Ovary (tissue), 9 donors: ENCODE data around the gene AQP5. TPM values are rescaled to one million over a fixed set of nuclear protein-coding genes. Genes with fewer than 3 reads are reported as not detected.

Experiments used
- DNase-seq, 5 donors: peaks; one replicate each; pipeline ENCODE4 v3.0.0-alpha.2; 2019 to 2020
- H3K27ac ChIP-seq, 2 donors: fragments of 200-600 bp; one replicate each; pipeline versions ENCODE4 v1.5.1 to v1.8.0; 2019 to 2022
- H3K27me3 ChIP-seq: fragments of 200-600 bp; one replicate; pipeline ENCODE4 v1.8.0; 2022
- H3K36me3 ChIP-seq: fragments of 200-600 bp; sonication (generic); one replicate; pipeline ENCODE4 v1.5.1; 2019
- H3K4me1 ChIP-seq: one replicate; pipeline ENCODE4 v1.8.1; 2013; ENCODE audit warnings: mild to moderate bottlenecking, moderate library complexity; ENCODE audit not compliant: insufficient read depth
- H3K4me3 ChIP-seq: fragments of 200-600 bp; sonication (generic); one replicate; pipeline ENCODE4 v1.5.1; 2017
- H3K9me3 ChIP-seq, 2 donors: fragments of 200-600 bp in 1 of 2; sonication (generic) in 1 of 2; one replicate each; pipeline versions ENCODE4 v1.5.1 to v1.8.1; 2013 to 2019; ENCODE audit warnings: mild to moderate bottlenecking in 1 of 2, moderate library complexity in 1 of 2
- CTCF ChIP-seq, 3 donors: fragments of 450-650 bp in 2 of 3; fragments of 200-600 bp in 1 of 3; IDR thresholded peaks; one replicate each; pipeline versions ENCODE4 v1.5.1 to v1.8.0; 2016 to 2022; ENCODE audit warnings: antibody characterized with exemption in 3 of 3, mild to moderate bottlenecking in 1 of 3
- EP300 ChIP-seq: sonication (generic); formaldehyde crosslinking; IDR thresholded peaks from one replicate; pipeline ENCODE4 v1.6.1; 2017; ENCODE audit warnings: antibody characterized with exemption
- POLR2A ChIP-seq: fragments of 450-650 bp; IDR thresholded peaks from one replicate; pipeline ENCODE4 v1.6.1; 2017; ENCODE audit warnings: antibody characterized with exemption, mild to moderate bottlenecking, moderate library complexity
- WGBS, 3 donors: extraction: QIAGEN DNeasy Blood & Tissue Kit in 1 of 3; methylation state at CpG; one replicate each; pipeline versions ENCODE4 v1.1.5 to v1.1.7; 2013 to 2017; 5-methylcytosine and 5-hydroxymethylcytosine counted together
- intact Hi-C, 4 donors: fragments of 100-400 bp; cut with DNase I; formaldehyde crosslinking; loops; one replicate each; pipeline versions ENCODE4 v1.11.0 to v1.15.1; 2022 to 2023
- polyA plus RNA-seq, 2 donors: library from polyadenylated mRNA; stranded (reverse); fragments of 200-250 nt in 1 of 2; fragments of 350-450 nt in 1 of 2; fragmentation: Illumina TruSeq in 1 of 2; extraction: RNeasy Lipid Tissue Mini Kit (QIAGEN cat#74804) in 1 of 2; gene quantifications; one replicate each; pipeline ENCODE4 v1.2.3, GENCODE V29; 2013 to 2014
- total RNA-seq, 7 donors: library from RNA; depleted of rRNA in 2 of 7; stranded (reverse); fragments of >200 nt in 2 of 7; fragmentation: NEBNext Ultra II Directional in 3 of 7; extraction: Animal tissue kit (Norgen Biotek cat#: 25700) in 3 of 7; gene quantifications; one replicate each; pipeline versions ENCODE4 v1.1.0 to v1.2.4, GENCODE V29; 2016 to 2023
- donor health status: DM: no; HTN: no; CAD: no; lungs with moderate emphysema.
- donor health status: DM: no; HTN: no; CAD: no.
- donor health status: Bipolar disorder and iron deficiency.
- donor health status: DM: yes; HTN: yes; CAD: no.
- donor health status: DM: no; HTN: no; CAD: no.
- donor health status: DM: yes; HTN: yes; CAD: no.

The AQP5 gene
- total and polyA plus RNA-seq, 9 donors: 0.12 to 0.92 (median 0.50) TPM; not detected in 4

- no peaks in the 10 kb centered on the region for H3K36me3 ChIP-seq
- no peak for TF ChIP-seq POLR2A
- no peak for TF ChIP-seq CTCF (IDR thresholded peaks at IDR 0.05)
- TF ChIP-seq EP300: no peak
- no peak for DNase-seq
- H3K4me3 ChIP-seq: no peak overlapping the region
- no peaks in the 10 kb centered on the region for H3K4me1 ChIP-seq
- H3K27ac ChIP-seq: no peak overlapping the region
- 52 to 70% (median 60%) methylated on average over 5 of the region's 5 CpGs for WGBS, 3 donors
- H3K9me3 ChIP-seq: no peaks in the 10 kb centered on the region
- H3K27me3 ChIP-seq: no peaks in the 10 kb centered on the region
- intact Hi-C loops: no loop called here
Observed at GRCh38 chr12:49933796-49934195, 27.9 kb upstream of the AQP5 start.

GRCh38 chr12:49934505-49934904 lies 27.2 kb upstream of the AQP5 start:
- H3K27me3 ChIP-seq: no peaks in the 10 kb centered on the region
- H3K4me1 ChIP-seq: no peaks in the 10 kb centered on the region
- DNase-seq: no peak
- H3K4me3 ChIP-seq: no peak overlapping the region
- no peak overlapping the region for H3K27ac ChIP-seq
- intact Hi-C loops: no loop called here
- no peaks in the 10 kb centered on the region for H3K9me3 ChIP-seq
- no peaks in the 10 kb centered on the region for H3K36me3 ChIP-seq
- no peak for TF ChIP-seq EP300
- 74 to 83% (median 83%) methylated on average over 3 of the region's 3 CpGs for WGBS, 3 donors

GRCh38 chr12:49936925-49937324 lies 24.7 kb upstream of the AQP5 start:
- Histone ChIP-seq H3K27ac (no peak overlapping the region), H3K4me1 (no peaks in the 10 kb centered on the region), H3K36me3 (no peaks in the 10 kb centered on the region), H3K27me3 (no peaks in the 10 kb centered on the region), H3K4me3 (no peak overlapping the region), H3K9me3 (no peaks in the 10 kb centered on the region)
- WGBS, 3 donors: 84 to 88% (median 88%) methylated on average over 3 of the region's 3 CpGs
- no peak for DNase-seq
- intact Hi-C loops: no loop called here
- TF ChIP-seq POLR2A (no peak), CTCF (IDR thresholded peaks at IDR 0.05) (no peak), EP300 (no peak)

- no peaks in the 10 kb centered on the region for H3K9me3 ChIP-seq
- 82 to 89% (median 86%) methylated on average over 7 to 8 of the region's 8 CpGs for WGBS, 3 donors
- TF ChIP-seq POLR2A (no peak), CTCF (IDR thresholded peaks at IDR 0.05) (no peak), EP300 (no peak)
- no peak overlapping the region for H3K27ac ChIP-seq
- no peak overlapping the region for H3K4me3 ChIP-seq
- H3K4me1 ChIP-seq: no peaks in the 10 kb centered on the region
- intact Hi-C loops: no loop called here
- no peak for DNase-seq
- H3K27me3 ChIP-seq: no peaks in the 10 kb centered on the region
- no peaks in the 10 kb centered on the region for H3K36me3 ChIP-seq
Observed at GRCh38 chr12:49937639-49938300, 23.9 kb upstream of the AQP5 start.

GRCh38 chr12:49939307-49939706 lies 22.4 kb upstream of the AQP5 start:
- Histone ChIP-seq H3K9me3 (no peaks in the 10 kb centered on the region), H3K4me1 (no peaks in the 10 kb centered on the region), H3K36me3 (no peaks in the 10 kb centered on the region), H3K27ac (no peak overlapping the region), H3K27me3 (no peaks in the 10 kb centered on the region), H3K4me3 (no peak overlapping the region)
- no peak for TF ChIP-seq EP300
- no peak for TF ChIP-seq CTCF (IDR thresholded peaks at IDR 0.05)
- no peak for TF ChIP-seq POLR2A
- intact Hi-C loops: no loop called here
- no peak for DNase-seq
